Gastrocnemius medialis (tissue), 4 donors: ENCODE data around the gene USH2A.

Source experiments
- POLR2A ChIP-seq, 2 donors: fragments of 450-650 bp; IDR thresholded peaks; one replicate each; pipeline ENCODE4 v1.6.1; 2017; ENCODE audit warnings: antibody characterized with exemption in 2 of 2, mild to moderate bottlenecking in 2 of 2, moderate library complexity in 2 of 2
- TF ChIP-seq, protein P1 (sequence below), 5 experiments: fragments of 450-650 bp in 3 of 5; fragments of 200-600 bp in 2 of 5; sonication (generic) in 2 of 5; IDR thresholded peaks in 4 of 5; conservative IDR thresholded peaks in 1 of 5; 1 replicate in 4 of 5; 2 replicates in 1 of 5; pipeline ENCODE4 v1.5.1; 2016 to 2019; ENCODE audit warnings: antibody characterized with exemption in 5 of 5, mild to moderate bottlenecking in 3 of 5, moderate library complexity in 3 of 5

GRCh38 chr1:216387782-216388181 lies 35.5 kb downstream of the USH2A start:
- TF ChIP-seq, protein P1, sequence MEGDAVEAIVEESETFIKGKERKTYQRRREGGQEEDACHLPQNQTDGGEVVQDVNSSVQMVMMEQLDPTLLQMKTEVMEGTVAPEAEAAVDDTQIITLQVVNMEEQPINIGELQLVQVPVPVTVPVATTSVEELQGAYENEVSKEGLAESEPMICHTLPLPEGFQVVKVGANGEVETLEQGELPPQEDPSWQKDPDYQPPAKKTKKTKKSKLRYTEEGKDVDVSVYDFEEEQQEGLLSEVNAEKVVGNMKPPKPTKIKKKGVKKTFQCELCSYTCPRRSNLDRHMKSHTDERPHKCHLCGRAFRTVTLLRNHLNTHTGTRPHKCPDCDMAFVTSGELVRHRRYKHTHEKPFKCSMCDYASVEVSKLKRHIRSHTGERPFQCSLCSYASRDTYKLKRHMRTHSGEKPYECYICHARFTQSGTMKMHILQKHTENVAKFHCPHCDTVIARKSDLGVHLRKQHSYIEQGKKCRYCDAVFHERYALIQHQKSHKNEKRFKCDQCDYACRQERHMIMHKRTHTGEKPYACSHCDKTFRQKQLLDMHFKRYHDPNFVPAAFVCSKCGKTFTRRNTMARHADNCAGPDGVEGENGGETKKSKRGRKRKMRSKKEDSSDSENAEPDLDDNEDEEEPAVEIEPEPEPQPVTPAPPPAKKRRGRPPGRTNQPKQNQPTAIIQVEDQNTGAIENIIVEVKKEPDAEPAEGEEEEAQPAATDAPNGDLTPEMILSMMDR (IDR thresholded peaks at IDR 0.05 in 4 of 5, conservative IDR thresholded peaks at IDR 0.05 in 1 of 5) = no peak
- no peak for TF ChIP-seq POLR2A (IDR thresholded peaks at IDR 0.05)
